Skin of body (tissue), 2 donors: Measurements from ENCODE around the gene NDFIP2. TPM values are rescaled to one million over a fixed set of nuclear protein-coding genes. Genes with fewer than 3 reads are reported as not detected.

Experiments used
- DNase-seq: peaks from one replicate; lab custom pipeline; 2025; lab: John Stamatoyannopoulos, UW
- total RNA-seq: library from RNA; depleted of rRNA; stranded (reverse); fragments of >200 nt; gene quantifications from one replicate; pipeline ENCODE4 v1.2.3, GENCODE V29; 2014

The NDFIP2 gene
- total RNA-seq, 1 donor from 2014 or later, result 47.1 TPM

DNA sequence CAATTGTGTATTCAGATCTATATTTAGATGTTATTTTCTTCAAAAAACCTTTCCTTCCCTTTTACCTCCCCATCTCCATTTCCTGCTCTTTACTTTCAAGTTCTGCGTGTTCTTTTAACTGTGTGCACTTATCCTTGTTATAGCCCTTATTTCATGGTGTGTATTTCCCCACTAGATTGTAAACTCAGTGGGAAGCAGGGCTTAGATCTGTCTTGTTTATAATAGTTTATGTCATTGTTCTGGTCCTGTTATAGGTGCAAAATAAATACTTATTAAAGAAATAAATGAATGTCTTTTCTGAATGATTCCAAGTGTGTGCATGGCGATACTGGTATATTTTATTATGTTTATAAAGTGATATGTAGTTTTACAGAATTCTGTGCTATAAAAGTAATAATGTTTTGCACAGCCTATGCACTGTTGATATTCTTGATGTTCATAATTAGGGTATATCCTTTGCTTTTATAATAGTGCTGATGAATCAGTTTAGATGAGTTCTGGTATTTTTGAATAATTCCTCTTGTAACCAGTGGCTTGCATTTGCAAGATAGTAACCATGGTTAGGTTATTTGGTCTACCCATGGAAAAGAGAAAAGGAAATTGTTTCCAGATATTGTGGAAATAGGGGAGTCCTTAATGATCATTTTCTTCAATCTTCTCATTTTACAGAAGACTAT is 12.1 kb downstream of the NDFIP2 start:
- DNase-seq, result no peak

DNA sequence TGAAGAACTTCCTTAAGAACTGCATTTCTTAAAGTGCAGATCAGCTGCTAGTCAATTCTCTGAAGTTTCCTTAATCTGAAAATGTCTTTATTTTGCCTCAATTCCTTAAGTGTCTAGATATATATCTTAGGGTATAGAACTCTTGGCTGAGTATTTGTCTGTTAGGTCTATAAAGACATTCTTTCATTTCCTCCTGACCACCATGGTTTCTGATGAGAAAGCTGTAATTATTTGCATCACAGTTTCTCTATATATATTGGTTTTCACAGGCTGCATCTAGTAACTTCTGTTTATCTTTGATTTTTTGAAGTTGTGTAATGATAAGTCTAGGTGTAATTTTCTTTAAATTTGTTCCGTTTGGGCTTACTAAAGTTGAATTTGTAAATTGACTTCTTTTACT is 15.2 kb downstream of the NDFIP2 start:
- DNase-seq, result no peak

DNA sequence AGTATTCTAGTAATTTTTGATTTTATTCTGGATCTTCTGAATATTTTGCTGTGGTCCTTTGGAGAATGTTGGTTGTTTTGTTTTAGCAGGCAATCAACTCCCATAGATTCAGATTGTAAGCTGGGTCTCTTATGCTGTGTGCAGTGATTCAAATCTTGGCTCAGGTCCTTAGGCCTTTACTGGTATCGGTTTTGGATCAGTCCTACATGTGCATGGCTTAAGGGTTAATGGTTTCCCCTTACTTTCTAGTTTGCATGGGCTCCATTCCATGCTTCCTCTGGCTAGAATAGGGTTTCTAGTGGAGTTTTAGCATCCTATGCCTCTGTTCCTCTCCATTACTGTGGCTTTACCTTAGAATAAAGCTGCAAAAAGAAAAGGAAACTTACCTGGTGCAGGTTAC is 16.1 kb downstream of the NDFIP2 start:
- DNase-seq, result no peak

DNA sequence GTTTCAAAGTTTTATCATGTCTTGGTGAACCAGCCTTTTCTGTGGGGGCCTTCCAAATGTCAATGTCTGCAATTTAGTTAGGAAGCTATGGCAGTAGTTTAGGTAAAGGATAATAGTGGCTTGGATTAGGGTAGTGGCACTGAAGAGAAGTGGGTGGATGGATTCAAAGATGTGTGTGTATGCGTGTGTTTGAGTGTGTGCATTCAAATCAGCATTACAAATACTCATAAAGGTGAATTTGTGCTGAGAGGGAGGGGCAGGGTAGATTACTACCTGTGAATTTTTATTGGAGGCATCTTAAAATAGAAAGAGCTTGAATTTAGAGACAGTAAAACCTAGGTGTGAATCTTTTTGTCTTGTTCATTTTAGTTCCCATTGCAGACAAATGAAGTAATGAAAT is 16.9 kb downstream of the NDFIP2 start:
- DNase-seq, result no peak

DNA sequence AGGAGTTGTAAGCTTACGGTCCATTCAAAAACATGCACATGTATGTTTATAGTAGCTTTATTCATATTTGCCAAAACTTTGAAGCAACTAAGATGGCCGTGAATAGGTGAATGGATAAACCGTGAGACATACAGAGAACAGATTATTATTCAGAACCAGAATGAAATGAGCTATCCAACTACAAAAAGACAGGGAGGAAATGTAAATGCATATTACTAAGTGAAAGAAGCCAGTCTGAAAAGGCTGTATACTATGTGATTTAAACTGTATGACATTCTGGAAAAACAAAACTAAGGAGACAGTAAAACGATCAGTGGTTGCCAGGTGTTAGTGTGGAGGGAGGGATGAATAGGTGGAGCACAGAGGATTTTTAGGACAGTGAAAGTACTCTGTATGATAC is 19.9 kb downstream of the NDFIP2 start:
- no peak for DNase-seq

DNA sequence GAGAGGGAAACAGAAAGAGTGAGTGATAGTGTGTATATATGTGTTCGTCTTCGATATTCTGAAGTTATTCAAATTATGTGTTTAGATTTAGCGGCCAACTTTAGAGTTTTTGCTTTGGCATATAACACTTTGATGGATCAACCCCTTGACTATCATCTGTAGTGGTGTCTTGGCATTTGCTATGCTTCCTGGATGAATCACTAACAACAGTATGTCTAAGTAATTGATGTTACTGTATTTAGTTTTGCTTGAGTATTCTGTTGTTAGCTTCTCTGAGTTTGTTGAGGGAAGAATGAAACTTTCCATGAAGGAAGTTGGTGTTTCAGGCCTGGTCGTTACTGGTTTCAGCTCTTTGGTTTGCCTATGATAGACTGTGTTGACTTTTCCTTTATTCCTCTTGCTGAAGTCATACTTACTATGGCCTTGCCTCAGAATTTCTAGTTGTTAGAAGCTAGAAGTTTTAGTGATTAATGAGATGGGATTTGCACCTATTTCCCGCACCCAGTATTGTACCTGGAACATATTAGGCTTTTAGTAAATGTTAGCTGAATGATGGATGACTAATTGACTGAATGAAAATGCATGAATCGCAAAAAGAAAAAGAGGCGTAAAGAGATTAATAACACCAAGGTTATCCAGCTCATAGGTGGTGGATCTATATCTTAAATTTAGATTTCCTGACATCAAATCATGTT is 20.7 kb downstream of the NDFIP2 start:
- no peak for DNase-seq

DNA sequence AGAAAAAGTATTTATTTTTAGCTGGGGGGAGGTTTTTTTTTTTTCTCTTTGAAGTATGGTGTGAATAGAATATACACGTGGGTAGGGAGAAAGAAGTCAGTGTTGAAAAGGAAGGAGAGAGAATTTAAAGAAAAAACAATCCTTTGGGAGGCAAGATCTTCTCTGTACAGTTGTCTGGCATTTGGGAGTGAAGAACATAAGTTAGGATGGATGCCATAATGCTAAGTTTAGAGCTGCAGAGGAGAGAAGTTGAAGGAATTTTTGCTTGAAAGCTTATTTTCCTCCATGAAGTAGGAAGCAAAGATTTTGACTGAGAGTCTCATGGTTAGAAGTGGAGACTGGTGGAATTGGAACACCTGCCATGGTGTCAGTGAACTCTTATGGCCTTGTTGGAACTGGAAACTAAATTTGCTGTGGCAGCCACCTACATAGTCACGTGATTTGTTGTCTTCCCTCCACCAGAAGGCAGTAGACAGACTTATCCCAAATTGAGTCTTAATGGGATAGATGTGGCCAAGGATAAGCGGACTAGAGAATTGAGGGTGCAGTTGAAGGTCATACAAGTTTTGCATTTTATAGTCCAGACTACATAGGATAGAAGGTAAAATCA is 22.0 kb downstream of the NDFIP2 start:
- no peak for DNase-seq

DNA sequence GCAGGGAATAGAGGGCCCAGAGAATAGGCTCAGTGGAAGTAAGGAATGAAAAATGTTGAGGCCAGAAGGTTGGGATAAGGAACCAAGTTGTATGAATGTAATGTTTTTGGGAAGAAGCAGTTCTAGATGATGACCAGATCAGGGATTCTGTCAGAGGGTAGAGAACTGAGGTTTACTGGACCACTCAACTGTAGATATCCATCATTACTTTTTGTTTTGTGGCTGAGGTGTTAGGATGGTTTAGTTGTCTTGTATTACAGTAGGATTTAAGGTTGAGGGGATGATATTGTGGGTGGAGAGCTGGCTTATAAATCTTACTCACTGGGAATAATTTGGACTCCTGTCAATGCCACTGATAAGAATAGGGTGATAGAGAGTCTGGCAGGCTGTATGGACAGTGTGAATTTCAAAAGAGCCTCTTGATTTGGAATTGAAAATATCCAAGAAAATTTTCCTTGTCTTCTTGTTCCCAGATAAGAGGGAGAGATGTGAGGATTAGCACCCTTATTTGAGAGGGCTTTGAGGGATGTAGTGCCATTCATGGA is 22.6 kb downstream of the NDFIP2 start:
- no peak for DNase-seq

DNA sequence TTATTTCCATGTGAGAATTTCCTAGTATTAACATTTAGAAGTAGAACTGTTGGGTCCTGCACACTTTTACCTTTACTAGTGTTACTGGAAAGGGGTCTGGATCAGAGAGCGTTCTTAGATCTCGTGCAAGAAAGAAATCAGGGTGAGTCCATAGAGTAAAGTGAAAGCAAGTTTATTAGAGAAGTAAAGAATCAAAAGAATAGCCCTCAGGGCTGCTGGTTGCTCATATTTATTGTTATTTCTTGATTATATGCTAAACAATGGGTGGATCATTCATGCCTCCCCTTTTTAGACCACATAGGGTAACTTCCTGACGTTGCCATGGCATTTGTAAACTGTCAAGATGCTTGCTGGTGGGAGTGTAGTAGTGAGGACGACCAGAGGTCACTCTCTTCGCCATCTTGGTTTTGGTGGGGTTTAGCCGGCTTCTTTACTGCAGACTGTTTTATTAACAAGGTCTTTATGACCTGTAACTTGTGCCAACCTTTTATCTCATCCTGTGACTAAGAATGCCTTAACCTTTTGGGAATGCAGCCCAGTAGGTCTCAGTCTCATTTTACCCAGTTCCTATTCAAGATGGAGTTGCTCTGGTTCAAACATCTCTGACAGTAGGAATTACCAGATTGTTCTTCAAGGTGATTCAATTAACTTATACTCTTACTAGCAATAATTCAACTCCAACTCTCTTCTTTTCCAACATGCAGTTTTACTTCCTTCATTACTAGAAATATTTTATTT is 27.4 kb downstream of the NDFIP2 start:
- no peak for DNase-seq

DNA sequence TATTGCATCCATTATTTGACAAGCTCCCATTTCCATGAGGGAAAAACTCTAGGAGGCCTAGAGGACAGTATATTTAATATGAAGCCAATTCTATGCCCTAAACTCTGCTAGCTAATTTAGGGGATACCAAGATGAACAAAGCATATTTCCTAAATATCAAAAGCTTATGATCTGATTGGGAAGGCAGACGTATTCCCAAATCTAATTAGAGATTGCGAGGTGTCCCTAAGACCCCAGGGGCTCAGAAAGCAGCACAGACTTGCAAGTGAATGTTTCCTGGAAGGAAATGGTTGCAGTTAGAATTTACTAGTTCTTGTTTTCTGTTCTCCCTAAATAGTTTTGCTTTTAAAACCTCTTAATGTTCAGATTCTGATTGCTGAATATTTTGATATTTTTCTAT is 30.7 kb downstream of the NDFIP2 start:
- no peak for DNase-seq

DNA sequence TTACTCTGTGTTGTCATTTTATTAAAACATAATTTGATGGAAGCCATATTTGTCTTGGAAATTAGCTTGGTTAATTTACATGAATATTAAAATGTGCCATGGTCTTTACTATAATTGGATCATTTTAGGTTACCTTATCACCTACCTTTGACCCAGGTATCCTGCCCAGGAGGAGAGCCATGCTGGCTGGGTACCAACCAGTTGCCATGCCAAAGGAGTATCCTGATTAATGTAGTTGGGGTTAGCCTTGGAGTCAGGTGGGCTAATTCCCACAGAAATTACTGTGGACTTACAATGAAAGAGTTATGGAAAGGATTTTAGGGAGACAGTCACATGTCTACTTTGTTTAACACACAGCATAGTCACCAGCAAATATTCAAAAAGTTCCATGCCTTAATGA is 32.0 kb downstream of the NDFIP2 start:
- DNase-seq, result no peak

DNA sequence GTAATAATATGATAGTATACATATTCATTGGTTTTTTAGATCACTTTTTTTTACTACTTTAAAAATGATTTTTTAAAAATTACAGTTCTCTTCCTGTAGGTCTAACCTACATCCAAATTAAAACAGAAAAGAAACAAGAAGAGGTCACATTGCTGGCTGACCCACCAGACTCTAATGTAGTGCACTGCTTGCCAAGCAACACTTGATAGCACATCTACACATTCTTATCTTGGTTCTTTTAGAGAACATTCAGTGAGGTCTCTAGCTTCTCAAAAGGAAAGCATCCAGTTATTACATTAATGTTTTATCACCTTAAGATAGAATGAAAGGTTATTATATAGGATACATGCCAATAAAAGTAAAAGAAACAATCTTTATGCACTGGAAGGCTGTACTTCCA is 35.6 kb downstream of the NDFIP2 start:
- DNase-seq, result no peak

DNA sequence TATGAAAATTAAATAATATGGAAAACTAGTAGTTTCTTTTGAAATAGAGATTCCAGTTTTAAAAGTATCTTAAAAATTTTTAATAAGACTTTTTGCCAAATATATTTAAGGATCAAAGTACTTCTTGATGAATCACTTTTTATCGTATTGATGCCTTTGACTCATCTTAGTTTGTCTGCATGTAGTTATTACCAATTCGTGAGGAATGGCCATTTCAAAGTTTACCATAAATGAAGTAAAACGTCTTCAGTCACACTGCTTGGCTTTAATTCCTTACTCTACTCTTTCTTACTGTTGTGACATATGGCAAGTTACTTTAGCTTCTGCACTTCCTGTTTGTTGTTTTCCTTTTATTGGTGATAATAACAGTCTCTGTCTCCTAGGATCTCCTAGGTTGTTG is 38.3 kb downstream of the NDFIP2 start:
- no peak for DNase-seq

DNA sequence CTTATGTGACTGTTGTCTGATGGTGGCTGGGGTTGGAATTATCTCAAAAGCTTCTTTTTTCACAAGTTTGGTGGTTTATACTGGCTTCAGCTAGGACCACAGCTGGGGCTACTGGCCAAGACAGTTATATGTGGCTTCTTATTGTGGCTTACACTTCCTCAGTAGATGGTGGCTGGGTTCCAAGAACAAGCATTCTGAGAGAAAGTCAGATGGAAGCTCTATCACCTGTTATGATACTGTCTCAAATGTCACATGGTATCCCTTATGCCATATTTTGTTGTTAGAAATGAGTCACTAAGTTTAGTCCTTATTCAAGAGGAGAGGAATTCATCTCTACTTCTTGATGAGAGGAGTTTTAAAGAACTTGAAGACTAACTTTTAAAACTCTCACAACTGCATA is 41.6 kb downstream of the NDFIP2 start:
- no peak for DNase-seq

DNA sequence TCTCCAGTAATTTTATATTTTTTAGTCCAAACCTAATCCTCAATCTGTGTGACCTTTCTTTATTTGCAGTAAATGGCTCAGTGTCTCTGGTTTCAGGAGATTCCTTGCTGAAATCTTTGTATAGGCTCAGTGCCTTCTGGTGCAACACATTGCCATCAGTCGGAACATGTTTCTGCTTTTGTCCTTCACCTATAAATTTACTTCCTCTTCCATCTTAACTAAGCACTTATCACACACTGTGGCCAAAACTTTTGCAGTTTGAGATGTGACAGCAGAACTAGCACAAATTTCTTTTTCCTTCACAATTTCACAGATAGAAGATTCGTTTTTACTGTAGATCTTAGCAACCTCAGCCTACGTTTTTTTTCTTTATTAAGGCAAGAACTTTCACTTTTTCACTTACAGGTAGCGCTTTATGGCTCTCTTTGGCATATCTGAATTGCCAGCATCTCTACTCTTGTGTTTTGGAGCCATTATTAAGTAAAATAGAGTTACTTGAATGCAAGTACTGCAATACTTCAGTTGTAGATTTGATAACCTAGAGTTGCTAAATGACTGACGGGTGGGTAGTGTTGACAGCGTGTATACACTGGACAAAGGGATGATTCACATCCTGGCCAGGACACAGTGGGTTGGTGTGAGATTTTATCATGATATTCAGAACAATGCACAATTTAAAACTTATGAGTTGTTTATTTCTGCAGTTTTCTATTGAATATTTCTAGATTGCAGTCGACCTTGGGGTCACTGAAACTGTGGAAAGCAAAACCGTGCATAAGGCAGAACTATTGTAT is 44.3 kb downstream of the NDFIP2 start:
- DNase-seq, result no peak

DNA sequence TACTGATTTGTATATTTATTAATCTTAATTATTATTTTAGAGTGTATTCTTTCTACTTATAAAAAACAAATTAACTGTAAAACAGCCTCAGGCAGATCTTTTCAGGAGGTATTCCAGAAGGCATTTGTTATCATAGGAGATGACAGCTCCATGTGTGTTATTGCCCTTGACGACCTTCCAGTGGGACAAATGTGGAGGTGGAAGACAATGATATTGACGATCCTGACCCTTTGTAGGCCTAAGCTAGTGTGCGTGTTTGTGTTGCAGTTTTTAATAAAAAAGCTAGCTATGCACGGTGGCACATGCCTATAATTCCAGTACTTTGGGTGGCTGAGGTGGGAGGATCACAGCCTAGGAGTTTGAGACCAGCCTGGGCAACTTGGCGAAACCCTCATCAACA is 46.7 kb downstream of the NDFIP2 start:
- no peak for DNase-seq

DNA sequence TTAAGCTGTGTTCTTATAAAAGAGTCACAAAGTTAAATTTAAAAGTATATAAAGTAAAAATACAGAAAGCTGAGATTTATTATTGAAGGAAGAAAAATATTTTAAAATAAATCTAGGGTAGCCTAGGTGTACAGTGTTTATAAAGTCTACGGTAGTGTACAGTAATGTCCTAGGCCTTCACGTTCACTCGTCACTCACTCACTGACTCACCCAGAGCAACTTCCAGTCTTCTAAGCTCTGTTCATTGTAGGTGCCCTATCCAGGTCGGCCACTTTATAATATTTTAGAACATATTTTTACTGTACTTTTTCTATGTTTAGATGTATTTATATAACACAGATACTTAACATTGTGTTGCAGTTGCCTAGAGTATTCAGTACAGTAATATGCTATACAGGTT is 47.4 kb downstream of the NDFIP2 start:
- DNase-seq, result no peak

DNA sequence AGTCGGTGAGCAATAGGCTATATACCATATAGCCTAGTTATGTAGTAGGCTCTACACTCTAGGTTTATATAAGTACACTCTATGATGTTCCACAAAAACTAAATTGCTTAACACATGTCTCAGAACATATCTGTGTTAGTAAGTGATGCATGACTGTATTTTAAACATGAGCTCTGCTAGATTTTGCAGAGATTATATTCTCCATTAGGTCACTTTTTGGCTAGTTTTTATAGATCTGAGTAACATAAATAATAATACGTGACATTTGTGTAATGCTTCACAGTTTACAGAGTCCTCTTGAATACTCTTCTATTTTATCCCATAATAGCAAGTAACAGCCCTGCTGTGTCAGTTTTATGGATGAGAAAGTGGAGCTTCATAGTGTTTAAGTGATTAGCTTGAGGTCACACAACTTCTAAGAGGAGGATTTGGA is 47.8 kb downstream of the NDFIP2 start:
- no peak for DNase-seq

DNA sequence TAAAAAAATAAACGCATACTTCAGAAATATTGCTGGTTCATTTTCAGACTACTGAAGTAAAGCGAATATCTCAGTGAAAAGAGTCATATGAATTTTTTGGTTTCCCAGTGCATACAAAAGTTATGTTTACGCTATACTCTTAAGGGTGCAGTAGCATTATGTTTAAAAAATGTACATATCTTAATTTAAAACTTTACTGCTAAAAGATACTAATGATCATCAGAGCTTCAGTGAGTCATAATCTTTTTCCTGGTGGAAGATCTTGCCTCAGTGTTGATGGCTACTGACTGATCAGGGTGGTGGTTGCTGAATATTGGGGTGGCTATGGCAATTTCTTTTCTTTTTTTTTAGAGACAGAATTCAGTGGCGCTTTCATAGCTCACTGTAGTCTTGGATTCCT is 48.9 kb downstream of the NDFIP2 start:
- DNase-seq, result no peak

DNA sequence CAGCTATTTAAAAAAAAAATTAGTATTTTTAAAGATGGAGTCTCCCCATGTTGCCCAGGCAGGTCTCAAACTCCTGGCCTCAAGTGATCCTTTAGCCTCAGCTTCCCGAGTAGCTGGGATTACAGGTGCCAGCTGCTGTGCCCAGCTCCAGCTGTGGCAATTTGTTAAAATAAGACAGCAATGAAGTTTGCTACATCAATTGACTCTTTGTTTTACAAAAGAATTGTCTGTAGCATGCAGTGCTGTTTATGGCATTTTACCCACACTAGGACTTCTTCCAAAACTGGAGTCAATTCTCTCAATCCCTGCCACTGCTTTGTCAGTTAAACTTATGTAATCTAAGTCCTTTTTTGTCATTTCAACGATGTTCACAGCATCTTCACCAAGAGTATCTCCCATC is 49.3 kb downstream of the NDFIP2 start:
- DNase-seq, result no peak
